Sigmoid colon (tissue), 4 donors: ENCODE data around the gene NECTIN1.

Experiments
- EP300 ChIP-seq, 4 donors: sonication (generic); formaldehyde crosslinking; IDR thresholded peaks; one replicate each; pipeline ENCODE4 v1.6.1; 2017; ENCODE audit warnings: antibody characterized with exemption in 4 of 4
- POLR2A ChIP-seq, 2 donors: fragments of 450-650 bp; IDR thresholded peaks; one replicate each; pipeline ENCODE4 v1.6.1; 2016; ENCODE audit warnings: antibody characterized with exemption in 2 of 2, mild to moderate bottlenecking in 2 of 2, moderate library complexity in 2 of 2
- POLR2AphosphoS5 ChIP-seq, 4 donors: sonication (generic); formaldehyde crosslinking; IDR thresholded peaks; one replicate each; pipeline ENCODE4 v1.6.1; 2017; ENCODE audit warnings: antibody characterized with exemption in 4 of 4
- TF ChIP-seq, protein P1 (sequence below), 4 experiments: fragments of 450-650 bp in 3 of 4; fragments of 200-600 bp in 1 of 4; IDR thresholded peaks; one replicate each; pipeline ENCODE4 v1.5.1; 2016 to 2019; ENCODE audit warnings: antibody characterized with exemption in 4 of 4, mild to moderate bottlenecking in 3 of 4, moderate library complexity in 2 of 4

GRCh38 chr11:119697882-119698281 is 31.1 kb downstream of the NECTIN1 start:
- TF ChIP-seq POLR2AphosphoS5 (IDR thresholded peaks at IDR 0.05) (no peak), EP300 (IDR thresholded peaks at IDR 0.05) (no peak), POLR2A (IDR thresholded peaks at IDR 0.05) (no peak)
- TF ChIP-seq, protein P1, sequence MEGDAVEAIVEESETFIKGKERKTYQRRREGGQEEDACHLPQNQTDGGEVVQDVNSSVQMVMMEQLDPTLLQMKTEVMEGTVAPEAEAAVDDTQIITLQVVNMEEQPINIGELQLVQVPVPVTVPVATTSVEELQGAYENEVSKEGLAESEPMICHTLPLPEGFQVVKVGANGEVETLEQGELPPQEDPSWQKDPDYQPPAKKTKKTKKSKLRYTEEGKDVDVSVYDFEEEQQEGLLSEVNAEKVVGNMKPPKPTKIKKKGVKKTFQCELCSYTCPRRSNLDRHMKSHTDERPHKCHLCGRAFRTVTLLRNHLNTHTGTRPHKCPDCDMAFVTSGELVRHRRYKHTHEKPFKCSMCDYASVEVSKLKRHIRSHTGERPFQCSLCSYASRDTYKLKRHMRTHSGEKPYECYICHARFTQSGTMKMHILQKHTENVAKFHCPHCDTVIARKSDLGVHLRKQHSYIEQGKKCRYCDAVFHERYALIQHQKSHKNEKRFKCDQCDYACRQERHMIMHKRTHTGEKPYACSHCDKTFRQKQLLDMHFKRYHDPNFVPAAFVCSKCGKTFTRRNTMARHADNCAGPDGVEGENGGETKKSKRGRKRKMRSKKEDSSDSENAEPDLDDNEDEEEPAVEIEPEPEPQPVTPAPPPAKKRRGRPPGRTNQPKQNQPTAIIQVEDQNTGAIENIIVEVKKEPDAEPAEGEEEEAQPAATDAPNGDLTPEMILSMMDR (IDR thresholded peaks at IDR 0.05) = no peak
